ENCODE data around the gene SMCO2. TPM values are rescaled to one million over a fixed set of nuclear protein-coding genes. Genes with fewer than 3 reads are reported as not detected.

The SMCO2 gene
- total and polyA plus RNA-seq, 2 experiments from 2014 or later = not detected

GRCh38 chr12:27464220-27464554 lies 17.7 kb downstream of the SMCO2 start:
- no peak overlapping the region for H3K4me2 ChIP-seq
- H3K27ac ChIP-seq = no peak overlapping the region
- no peak for DNase-seq (ENCODE audit: low spot score)
- TF ChIP-seq EZH2 (IDR thresholded peaks at IDR 0.05; ENCODE audit: borderline replicate concordance) (no peak), CTCF (IDR thresholded peaks at IDR 0.05; ENCODE audit: poor library complexity) (no peak), EZH2phosphoT487 (IDR thresholded peaks at IDR 0.05; ENCODE audit: low read depth, severe bottlenecking, unreplicated experiment) (no peak)
- no peaks in the 10 kb centered on the region for H3K4me1 ChIP-seq (ENCODE audit: insufficient read depth)
- no peak overlapping the region for H2AFZ ChIP-seq
- H3K9me3 ChIP-seq (ENCODE audit: low read depth) = no peaks in the 10 kb centered on the region
- no peaks in the 10 kb centered on the region for H3K36me3 ChIP-seq (replicated peaks; ENCODE audit: insufficient read depth, low read depth)
- H4K20me1 ChIP-seq (ENCODE audit: insufficient read depth, poor library complexity, severe bottlenecking) = no peaks in the 10 kb centered on the region
- H3K4me3 ChIP-seq = no peak overlapping the region
- H3K79me2 ChIP-seq = no peaks in the 10 kb centered on the region
- no peaks in the 10 kb centered on the region for H3K9me2 ChIP-seq (replicated peaks; ENCODE audit: insufficient read depth)
- WGBS (ENCODE audit: low lambda C conversion rate, missing lambda C conversion rate) = 77% methylated on average over 5 of the region's 5 CpGs
- H3K27me3 ChIP-seq = no peaks in the 10 kb centered on the region

- WGBS (ENCODE audit: low lambda C conversion rate, missing lambda C conversion rate) = 94% methylated on average over 3 of the region's 3 CpGs
- no peaks in the 10 kb centered on the region for H3K79me2 ChIP-seq
- no peak overlapping the region for H3K4me2 ChIP-seq
- no peaks in the 10 kb centered on the region for H3K36me3 ChIP-seq (replicated peaks; ENCODE audit: insufficient read depth, low read depth)
- no peaks in the 10 kb centered on the region for H3K9me2 ChIP-seq (replicated peaks; ENCODE audit: insufficient read depth)
- DNase-seq (ENCODE audit: low spot score) = no peak
- H3K27me3 ChIP-seq = no peaks in the 10 kb centered on the region
- no peaks in the 10 kb centered on the region for H3K4me1 ChIP-seq (ENCODE audit: insufficient read depth)
- TF ChIP-seq CTCF (IDR thresholded peaks at IDR 0.05; ENCODE audit: poor library complexity) (no peak), EZH2phosphoT487 (IDR thresholded peaks at IDR 0.05; ENCODE audit: low read depth, severe bottlenecking, unreplicated experiment) (no peak), EZH2 (IDR thresholded peaks at IDR 0.05; ENCODE audit: borderline replicate concordance) (no peak)
- H4K20me1 ChIP-seq (ENCODE audit: insufficient read depth, poor library complexity, severe bottlenecking) = no peaks in the 10 kb centered on the region
- no peak overlapping the region for H3K4me3 ChIP-seq
- no peaks in the 10 kb centered on the region for H3K9me3 ChIP-seq (ENCODE audit: low read depth)
- H3K27ac ChIP-seq = no peak overlapping the region
- no peak overlapping the region for H2AFZ ChIP-seq
Observed at GRCh38 chr12:27467641-27468040, 21.1 kb downstream of the SMCO2 start.

- Histone ChIP-seq H4K20me1 (ENCODE audit: insufficient read depth, poor library complexity, severe bottlenecking) (no peaks in the 10 kb centered on the region), H3K79me2 (no peaks in the 10 kb centered on the region), H3K4me2 (no peak overlapping the region), H2AFZ (no peak overlapping the region), H3K9me3 (ENCODE audit: low read depth) (no peaks in the 10 kb centered on the region), H3K36me3 (replicated peaks; ENCODE audit: insufficient read depth, low read depth) (no peaks in the 10 kb centered on the region), H3K4me3 (no peak overlapping the region), H3K27me3 (no peaks in the 10 kb centered on the region), H3K27ac (no peak overlapping the region), H3K4me1 (ENCODE audit: insufficient read depth) (no peaks in the 10 kb centered on the region), H3K9me2 (replicated peaks; ENCODE audit: insufficient read depth) (no peaks in the 10 kb centered on the region)
- DNase-seq (ENCODE audit: low spot score) = no peak
- TF ChIP-seq EZH2 (IDR thresholded peaks at IDR 0.05; ENCODE audit: borderline replicate concordance) (no peak), CTCF (IDR thresholded peaks at IDR 0.05; ENCODE audit: poor library complexity) (no peak), EZH2phosphoT487 (IDR thresholded peaks at IDR 0.05; ENCODE audit: low read depth, severe bottlenecking, unreplicated experiment) (no peak)
- 87% methylated on average over 2 of the region's 2 CpGs for WGBS (ENCODE audit: low lambda C conversion rate, missing lambda C conversion rate)
Observed at GRCh38 chr12:27468241-27468640, 21.7 kb downstream of the SMCO2 start.

GRCh38 chr12:27469176-27469736 lies 22.7 kb downstream of the SMCO2 start:
- H3K4me1 ChIP-seq (ENCODE audit: insufficient read depth) = no peaks in the 10 kb centered on the region
- H3K4me2 ChIP-seq = no peak overlapping the region
- TF ChIP-seq EZH2phosphoT487 (IDR thresholded peaks at IDR 0.05; ENCODE audit: low read depth, severe bottlenecking, unreplicated experiment) = no peak
- H3K9me3 ChIP-seq (ENCODE audit: low read depth) = no peaks in the 10 kb centered on the region
- no peaks in the 10 kb centered on the region for H3K9me2 ChIP-seq (replicated peaks; ENCODE audit: insufficient read depth)
- no peak for DNase-seq (ENCODE audit: low spot score)
- no peaks in the 10 kb centered on the region for H4K20me1 ChIP-seq (ENCODE audit: insufficient read depth, poor library complexity, severe bottlenecking)
- H3K79me2 ChIP-seq = no peaks in the 10 kb centered on the region
- no peak overlapping the region for H3K4me3 ChIP-seq
- 75% methylated on average over 1 of the region's 1 CpG for WGBS (ENCODE audit: low lambda C conversion rate, missing lambda C conversion rate)
- H3K27ac ChIP-seq = no peak overlapping the region
- no peaks in the 10 kb centered on the region for H3K27me3 ChIP-seq
- no peaks in the 10 kb centered on the region for H3K36me3 ChIP-seq (replicated peaks; ENCODE audit: insufficient read depth, low read depth)
- H2AFZ ChIP-seq = no peak overlapping the region
